Measurements from ENCODE around the gene EFCAB5.

GRCh38 chr17:30101686-30102390 is 160.4 kb downstream of the EFCAB5 start:
- no peak for TF ChIP-seq EZH2 (IDR thresholded peaks at IDR 0.05; ENCODE audit: borderline replicate concordance)
- no peak for TF ChIP-seq EZH2phosphoT487 (IDR thresholded peaks at IDR 0.05; ENCODE audit: low read depth, severe bottlenecking, unreplicated experiment)
- TF ChIP-seq, protein P1, sequence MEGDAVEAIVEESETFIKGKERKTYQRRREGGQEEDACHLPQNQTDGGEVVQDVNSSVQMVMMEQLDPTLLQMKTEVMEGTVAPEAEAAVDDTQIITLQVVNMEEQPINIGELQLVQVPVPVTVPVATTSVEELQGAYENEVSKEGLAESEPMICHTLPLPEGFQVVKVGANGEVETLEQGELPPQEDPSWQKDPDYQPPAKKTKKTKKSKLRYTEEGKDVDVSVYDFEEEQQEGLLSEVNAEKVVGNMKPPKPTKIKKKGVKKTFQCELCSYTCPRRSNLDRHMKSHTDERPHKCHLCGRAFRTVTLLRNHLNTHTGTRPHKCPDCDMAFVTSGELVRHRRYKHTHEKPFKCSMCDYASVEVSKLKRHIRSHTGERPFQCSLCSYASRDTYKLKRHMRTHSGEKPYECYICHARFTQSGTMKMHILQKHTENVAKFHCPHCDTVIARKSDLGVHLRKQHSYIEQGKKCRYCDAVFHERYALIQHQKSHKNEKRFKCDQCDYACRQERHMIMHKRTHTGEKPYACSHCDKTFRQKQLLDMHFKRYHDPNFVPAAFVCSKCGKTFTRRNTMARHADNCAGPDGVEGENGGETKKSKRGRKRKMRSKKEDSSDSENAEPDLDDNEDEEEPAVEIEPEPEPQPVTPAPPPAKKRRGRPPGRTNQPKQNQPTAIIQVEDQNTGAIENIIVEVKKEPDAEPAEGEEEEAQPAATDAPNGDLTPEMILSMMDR (IDR thresholded peaks at IDR 0.05; ENCODE audit: poor library complexity) = no peak
